ENCODE measurements around the gene LUC7L. TPM values are rescaled to one million over a fixed set of nuclear protein-coding genes. Genes with fewer than 3 reads are reported as not detected.
"Not testable (repeated sequence)": the region's sequence is repeated elsewhere in the genome, so short reads cannot be mapped to it uniquely, and the experiment has no call there.

The LUC7L gene
- total RNA-seq, 1 experiment from 2014 or later, result 45.1 TPM

- no peak for DNase-seq
- Histone ChIP-seq H3K27me3 (no peaks in the 10 kb centered on the region), H3K36me3 (peaks cover 22% of the 10 kb centered on the region), H3K9me3 (no peaks in the 10 kb centered on the region), H3K4me3 (no peak overlapping the region)
Observed at GRCh38 chr16:252366-253337, 23.4 kb upstream of the LUC7L start.

- DNase-seq, result no peak
Observed at GRCh38 chr16:249431-249830, 20.2 kb upstream of the LUC7L start.

GRCh38 chr16:247027-247426, 17.8 kb upstream of the LUC7L start:
- Histone ChIP-seq H3K9me3 (no peaks in the 10 kb centered on the region), H3K27me3 (no peaks in the 10 kb centered on the region), H3K4me3 (no peak overlapping the region), H3K36me3 (0 out of 2 replicates have a peak, but pooled peaks cover 6% of the 10 kb centered on the region)
- no peak for DNase-seq

More at GRCh38 chr16:249431-249830, 20.2 kb upstream of the LUC7L start:
- Histone ChIP-seq H3K9me3 (no peaks in the 10 kb centered on the region), H3K4me3 (no peak overlapping the region), H3K27me3 (no peaks in the 10 kb centered on the region), H3K36me3 (peaks cover 18% of the 10 kb centered on the region; the same call in 1 of the 2 replicates)

- no peaks in the 10 kb centered on the region for H3K9me3 ChIP-seq
- 0 out of 2 replicates have a peak, but pooled peaks cover 2% of the 10 kb centered on the region for H3K36me3 ChIP-seq
- no peak for DNase-seq
Observed at GRCh38 chr16:245105-245504, 15.9 kb upstream of the LUC7L start.

GRCh38 chr16:243348-243747, 14.1 kb upstream of the LUC7L start:
- peak; percentile 41 for DNase-seq
- Histone ChIP-seq H3K9me3 (no peaks in the 10 kb centered on the region), H3K27me3 (no peaks in the 10 kb centered on the region), H3K4me3 (no peak overlapping the region), H3K36me3 (no peaks in the 10 kb centered on the region)

More at GRCh38 chr16:245105-245504, 15.9 kb upstream of the LUC7L start:
- Histone ChIP-seq H3K4me3 (no peak overlapping the region), H3K27me3 (no peaks in the 10 kb centered on the region)

GRCh38 chr16:242281-242680, 13.0 kb upstream of the LUC7L start:
- peak; percentile 53 for DNase-seq
- peaks cover 5% of the 10 kb centered on the region; the same call in 1 of the 2 replicates for H3K36me3 ChIP-seq
- H3K27me3 ChIP-seq, result no peaks in the 10 kb centered on the region
- H3K4me3 ChIP-seq, result no peak overlapping the region
- H3K9me3 ChIP-seq, result no peaks in the 10 kb centered on the region

- Histone ChIP-seq H3K36me3 (peaks cover 5% of the 10 kb centered on the region; the same call in 1 of the 2 replicates), H3K27me3 (no peaks in the 10 kb centered on the region), H3K9me3 (no peaks in the 10 kb centered on the region), H3K4me3 (no peak overlapping the region)
- DNase-seq, result no peak
Observed at GRCh38 chr16:240559-240958, 11.3 kb upstream of the LUC7L start.

- H3K36me3 ChIP-seq, result peaks cover 5% of the 10 kb centered on the region; the same call in 1 of the 2 replicates
- no peak overlapping the region for H3K4me3 ChIP-seq
- H3K9me3 ChIP-seq, result no peaks in the 10 kb centered on the region; the same call in 1 of the 2 replicates
- DNase-seq, result no peak
- H3K27me3 ChIP-seq, result no peaks in the 10 kb centered on the region
Observed at GRCh38 chr16:239948-240277, 10.7 kb upstream of the LUC7L start.

- no peaks in the 10 kb centered on the region; the same call in 1 of the 2 replicates for H3K9me3 ChIP-seq
- no peaks in the 10 kb centered on the region for H3K27me3 ChIP-seq
- peak; percentile 95 for DNase-seq
- peak within 1 kb of the TSS; percentile 94 for H3K4me3 ChIP-seq
- H3K36me3 ChIP-seq, result peaks cover 5% of the 10 kb centered on the region; the same call in 1 of the 2 replicates
Observed at GRCh38 chr16:234468-235305, 5.4 kb upstream of the LUC7L start, which contains the start of gene FAM234A. Gene FAM234A, plus strand, starts transcription at chr16:234821. Its CDS starts 19,593 bp downstream, at chr16:254414.

- H3K9me3 ChIP-seq, result no peaks in the 10 kb centered on the region; the same call in 1 of the 2 replicates
- peaks cover 29% of the 10 kb centered on the region for H3K36me3 ChIP-seq
- no peak overlapping the region for H3K4me3 ChIP-seq
- no peaks in the 10 kb centered on the region for H3K27me3 ChIP-seq
- DNase-seq, result no peak
Observed at GRCh38 chr16:230949-231348, 1.7 kb upstream of the LUC7L start.

- DNase-seq, H3K9me3 ChIP-seq, H3K4me3 ChIP-seq, H3K27me3 ChIP-seq: not testable (repeated sequence)
- H3K36me3 ChIP-seq, result peaks cover 33% of the 10 kb centered on the region
Observed at GRCh38 chr16:230351-230750, 1.1 kb upstream of the LUC7L start.

GRCh38 chr16:229731-230281, 557 bp upstream of the LUC7L start:
- peak overlapping the region; percentile 78 for H3K4me3 ChIP-seq
- no peak for DNase-seq
- no peaks in the 10 kb centered on the region for H3K27me3 ChIP-seq
- H3K9me3 ChIP-seq, result no peaks in the 10 kb centered on the region
- peaks cover 38% of the 10 kb centered on the region for H3K36me3 ChIP-seq

GRCh38 chr16:228151-228851, 948 bp downstream of the LUC7L start:
- DNase-seq, result no peak
- Histone ChIP-seq H3K36me3 (peaks cover 51% of the 10 kb centered on the region), H3K4me3 (peak overlapping the region; percentile 78), H3K27me3 (no peaks in the 10 kb centered on the region), H3K9me3 (no peaks in the 10 kb centered on the region)

- Histone ChIP-seq H3K36me3 (peaks cover 84% of the 10 kb centered on the region), H3K9me3 (no peaks in the 10 kb centered on the region), H3K4me3 (no peak overlapping the region), H3K27me3 (no peaks in the 10 kb centered on the region)
- DNase-seq, result no peak
Observed at GRCh38 chr16:220021-220420, 9.2 kb downstream of the LUC7L start.

GRCh38 chr16:212999-213398, 16.2 kb downstream of the LUC7L start:
- peaks cover 77% of the 10 kb centered on the region for H3K36me3 ChIP-seq
- no peak for DNase-seq
- H3K27me3 ChIP-seq, result no peaks in the 10 kb centered on the region
- H3K4me3 ChIP-seq, result no peak overlapping the region
- H3K9me3 ChIP-seq, result no peaks in the 10 kb centered on the region

GRCh38 chr16:211631-212180, 17.5 kb downstream of the LUC7L start:
- H3K27me3 ChIP-seq, H3K4me3 ChIP-seq, DNase-seq, H3K9me3 ChIP-seq: not testable (repeated sequence)
- peaks cover 77% of the 10 kb centered on the region for H3K36me3 ChIP-seq

Measured in MG63 (cell line).